ENCODE results near the gene DEGS2. TPM values are rescaled to one million over a fixed set of nuclear protein-coding genes. Genes with fewer than 3 reads are reported as not detected.

DEGS2 gene
- total RNA-seq, 1 experiment from 2014 or later: not detected

Small RNAs within 50 kb of the gene (small RNA-seq; reads per million reads assigned to genes)
- gene MIR151B: 0.02 to 1.3 reads per million in 2 experiments
- gene MIR342: 0.66 to 25.5 reads per million in 2 experiments

Other genes starting within 250 kb of the DEGS2 start
- gene EVL, start 94.2 kb downstream of the DEGS2 start, total RNA-seq (2014; rRNA removed; shearing (Covaris generic)): 22.1 and 26.6 TPM in 2 replicates
- 56.5 and 60.4 TPM in 2 replicates for gene YY1, start 79.5 kb upstream of the DEGS2 start, total RNA-seq (2014; rRNA removed; shearing (Covaris generic))
- 21.3 and 26.0 TPM in 2 replicates for gene SLC25A29, start 146.8 kb upstream of the DEGS2 start, total RNA-seq (2014; rRNA removed; shearing (Covaris generic))
- 0.29 TPM in 1 of 2 replicates, not detected in the other for gene SLC25A47, start 163.7 kb upstream of the DEGS2 start, total RNA-seq (2014; rRNA removed; shearing (Covaris generic))
- gene WDR25, start 216.8 kb upstream of the DEGS2 start, total RNA-seq (2014; rRNA removed; shearing (Covaris generic)): 46.8 and 58.8 TPM in 2 replicates

Data from SK-MEL-5 (cell line).